Gastroesophageal sphincter (tissue), 4 donors: Measurements from ENCODE around the gene ZDHHC20. TPM values are rescaled to one million over a fixed set of nuclear protein-coding genes. Genes with fewer than 3 reads are reported as not detected.

Source experiments
- ATAC-seq: fragments of 150-250 bp; one replicate; pipeline ENCODE4 v1.9.1; 2016; ENCODE audit warnings: mild to moderate bottlenecking, moderate library complexity
- H3K27ac ChIP-seq, 4 donors: fragments of 200-600 bp; sonication (generic) in 3 of 4; 1 replicate in 3 of 4; 2 replicates in 1 of 4; pipeline ENCODE4 v1.5.1; 2016 to 2019
- H3K27me3 ChIP-seq: fragments of 200-600 bp; sonication (generic); one replicate; pipeline ENCODE4 v1.5.1; 2019
- H3K36me3 ChIP-seq, 2 donors: fragments of 200-600 bp; sonication (generic); one replicate each; pipeline ENCODE4 v1.5.1; 2019; ENCODE audit warnings: control low read depth in 1 of 2
- H3K4me1 ChIP-seq, 3 donors: fragments of 200-600 bp; sonication (generic); 1 replicate in 2 of 3; 2 replicates in 1 of 3; pipeline ENCODE4 v1.5.1; 2016 to 2019; ENCODE audit warnings: control low read depth in 2 of 3
- H3K4me3 ChIP-seq, 2 donors: fragments of 200-600 bp; sonication (generic); one replicate each; pipeline ENCODE4 v1.5.1; 2019; ENCODE audit warnings: mild to moderate bottlenecking in 1 of 2, moderate library complexity in 1 of 2
- H3K9me3 ChIP-seq, 3 donors: fragments of 200-600 bp; sonication (generic); one replicate each; pipeline ENCODE4 v1.5.1; 2017 to 2019; ENCODE audit warnings: control low read depth in 2 of 3
- CTCF ChIP-seq, 4 experiments: fragments of 200-600 bp in 2 of 4; fragments of 450-650 bp in 2 of 4; sonication (generic) in 1 of 4; IDR thresholded peaks; one replicate each; pipeline ENCODE4 v1.5.1; 2017 to 2019; ENCODE audit warnings: antibody characterized with exemption in 4 of 4, mild to moderate bottlenecking in 2 of 4, moderate library complexity in 2 of 4
- EP300 ChIP-seq: sonication (generic); formaldehyde crosslinking; IDR thresholded peaks from one replicate; pipeline ENCODE4 v1.6.1; 2017; ENCODE audit warnings: antibody characterized with exemption, mild to moderate bottlenecking
- POLR2A ChIP-seq, 2 donors: fragments of 450-650 bp; IDR thresholded peaks; one replicate each; pipeline ENCODE4 v1.6.1; 2017; ENCODE audit warnings: antibody characterized with exemption in 2 of 2, mild to moderate bottlenecking in 2 of 2, moderate library complexity in 1 of 2
- POLR2AphosphoS5 ChIP-seq: sonication (generic); formaldehyde crosslinking; IDR thresholded peaks from one replicate; pipeline ENCODE4 v1.6.1; 2017; ENCODE audit warnings: antibody characterized with exemption
- WGBS, 2 donors: methylation state at CpG; one replicate each; pipeline ENCODE4 v1.1.5; 2018; ENCODE audit warnings: low coverage in 1 of 2; 5-methylcytosine and 5-hydroxymethylcytosine counted together
- small RNA-seq, 4 donors: library from RNA; depleted of rRNA; stranded (forward); fragments of <200 nt; gene quantifications; one replicate each; pipeline ENCODE3, GENCODE V24; 2016
- total RNA-seq, 4 donors: library from RNA; depleted of rRNA; stranded (reverse); fragments of >200 nt; gene quantifications; one replicate each; pipeline ENCODE4 v1.1.0, GENCODE V29; 2016

ZDHHC20 gene
- total RNA-seq, 4 donors from 2014 or later = 42.8 to 67.1 (median 58.3) TPM

DNA sequence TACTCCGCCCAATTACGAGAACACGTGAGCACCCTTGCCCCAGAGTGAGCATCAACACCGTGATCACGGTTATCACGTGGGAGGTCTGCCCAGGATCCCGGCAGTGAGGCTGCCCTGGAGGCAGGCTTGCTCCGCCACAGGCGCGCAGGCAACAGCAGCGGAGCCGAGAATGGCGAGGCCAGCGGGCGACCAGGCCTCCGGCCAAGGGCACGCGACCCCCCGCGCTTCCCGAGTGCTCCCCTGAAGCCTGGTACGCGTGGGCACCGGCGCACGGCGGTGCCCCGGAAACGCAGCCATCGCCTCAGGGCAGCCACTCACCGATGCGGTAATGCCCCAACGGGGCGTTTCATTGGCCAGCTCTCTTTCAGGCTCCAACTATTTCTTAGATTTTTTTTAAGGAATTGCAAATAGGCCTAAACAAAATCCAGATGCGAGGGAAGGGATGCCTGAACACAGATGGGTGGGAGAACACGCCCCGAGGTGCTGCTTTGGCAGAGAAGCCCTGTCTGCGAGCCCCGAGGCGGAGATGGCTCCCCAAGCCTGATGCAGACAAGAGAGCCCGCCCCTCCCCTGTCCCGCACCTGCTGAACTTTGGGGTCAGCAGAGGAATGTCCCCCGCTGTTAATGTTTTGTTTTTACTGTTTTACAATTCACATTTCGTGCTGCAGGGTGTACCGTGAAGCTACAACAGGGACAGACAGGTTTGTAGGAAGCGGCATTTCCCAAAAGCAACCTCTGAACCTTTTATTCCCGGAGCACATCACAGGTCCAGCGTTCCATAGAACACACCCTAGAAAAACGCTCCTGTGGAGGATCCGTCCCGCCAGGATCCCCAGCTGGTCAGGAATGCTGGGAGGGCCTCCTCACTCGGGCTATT lies 132.7 kb downstream of the ZDHHC20 start:
- Histone ChIP-seq H3K9me3 (no peaks in the 10 kb centered on the region), H3K27ac (peak overlapping the region in 3 of 4 donors; percentile 15 to 66 (median 42)), H3K4me1 (peaks cover 0 to 6% (median 0%) of the 10 kb centered on the region in 3 donors), H3K27me3 (no peaks in the 10 kb centered on the region), H3K36me3 (no peaks in the 10 kb centered on the region), H3K4me3 (peak overlapping the region; percentile 33 to 53)
- WGBS, 2 donors = 35% methylated on average over 17 of the region's 52 CpGs; no CpG with 5 or more reads in 1 of the 2 donors
- ATAC-seq = peak; percentile 82
- TF ChIP-seq POLR2AphosphoS5 = no peak
- no peak for TF ChIP-seq POLR2A (IDR thresholded peaks at IDR 0.05)
- TF ChIP-seq CTCF (IDR thresholded peaks at IDR 0.05) = no peak
- no peak for TF ChIP-seq EP300

GRCh38 chr13:21324803-21325202 lies 134.3 kb downstream of the ZDHHC20 start:
- no peak overlapping the region for H3K4me3 ChIP-seq
- no peaks in the 10 kb centered on the region for H3K36me3 ChIP-seq
- ATAC-seq = no peak
- no peaks in the 10 kb centered on the region for H3K9me3 ChIP-seq
- TF ChIP-seq CTCF (IDR thresholded peaks at IDR 0.05) (no peak), POLR2AphosphoS5 (no peak), EP300 (no peak), POLR2A (IDR thresholded peaks at IDR 0.05) (no peak)
- H3K27me3 ChIP-seq = no peaks in the 10 kb centered on the region
- H3K27ac ChIP-seq = no peak overlapping the region
- WGBS, 2 donors = 49 to 95% methylated on average over 3 of the region's 3 CpGs
- H3K4me1 ChIP-seq = peaks cover 0 to 6% (median 0%) of the 10 kb centered on the region in 3 donors

DNA sequence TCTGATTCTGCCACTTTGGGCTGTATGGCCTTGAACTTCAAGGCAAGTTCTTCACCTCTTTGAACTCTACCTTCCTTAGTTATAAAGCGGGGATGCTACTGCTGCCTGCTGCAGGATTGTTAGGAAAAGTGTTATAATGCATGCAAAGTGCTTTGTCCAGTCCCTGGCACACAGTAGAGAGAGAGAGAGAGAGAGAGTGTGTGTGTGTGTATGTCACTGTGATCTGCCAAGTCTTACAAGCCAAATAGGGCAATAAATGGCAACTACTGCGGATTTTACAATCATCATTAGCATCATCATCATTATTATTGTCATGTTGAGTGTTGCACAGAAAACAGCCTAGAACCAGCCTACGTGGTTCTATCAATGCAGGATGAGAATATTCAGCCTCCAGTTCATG lies 136.1 kb downstream of the ZDHHC20 start:
- peaks cover 0 to 6% (median 0%) of the 10 kb centered on the region in 3 donors for H3K4me1 ChIP-seq
- no peaks in the 10 kb centered on the region for H3K27me3 ChIP-seq
- TF ChIP-seq POLR2AphosphoS5 (no peak), EP300 (no peak), POLR2A (IDR thresholded peaks at IDR 0.05) (no peak), CTCF (IDR thresholded peaks at IDR 0.05) (no peak)
- H3K36me3 ChIP-seq = no peaks in the 10 kb centered on the region
- no peak overlapping the region for H3K27ac ChIP-seq
- WGBS, 2 donors = 0 to 90% methylated on average over 2 of the region's 3 CpGs
- ATAC-seq = no peak
- H3K4me3 ChIP-seq = no peak overlapping the region
- H3K9me3 ChIP-seq = no peaks in the 10 kb centered on the region

Small RNA genes within 50 kb of the gene (small RNA-seq; reads per million reads assigned to genes)
- 0.09 to 0.82 (median 0.19) reads per million in 4 donors for gene RNA5SP25

Other genes starting within 250 kb of the ZDHHC20 start
- gene MICU2, start 144.9 kb upstream of the ZDHHC20 start, total RNA-seq = 10 to 100 TPM; 35.2 to 67.7 (median 42.0) TPM
- 1 to 10 TPM in 3 of 4 donors, under 1 TPM in 1; 0.13 to 2.1 (median 1.3) TPM for gene FGF9, start 211.8 kb upstream of the ZDHHC20 start, total RNA-seq